Caco-2 (cell line): ENCODE data around the gene CNTD1. TPM values are rescaled to one million over a fixed set of nuclear protein-coding genes. Genes with fewer than 3 reads are reported as not detected.

Experiments used
- BruUV-seq: library from RNA; stranded (reverse); fragments of 400-500 nt; replicated peaks from 2 replicates; lab custom pipeline; 2021; lab: Mats Ljungman, UMichigan
- CTCF ChIA-PET: fragments of 300-600 bp; sonication (Branson Sonifier 250); formaldehyde crosslinking; loops from one replicate; lab custom pipeline; 2022; ENCODE audit warnings: antibody characterized with exemption; lab: Charles Lee
- POLR2A ChIA-PET: fragments of 300-600 bp; sonication (Branson Sonifier 250); formaldehyde crosslinking; loops from one replicate; lab custom pipeline; 2022; ENCODE audit warnings: antibody characterized with exemption; lab: Charles Lee
- DNase-seq, 2 experiments: peaks; one replicate each; pipeline versions ENCODE4 v3.0.0 to v3.0.0-alpha.2; 2020 to 2022
- H3K27me3 ChIP-seq: replicated peaks from 2 replicates; pipeline ENCODE4 v1.6.0; 2011; ENCODE audit warnings: low read length; ENCODE audit not compliant: control insufficient read depth, insufficient read depth
- H3K36me3 ChIP-seq: 2 replicates; pipeline ENCODE4 v1.5.1; 2011; ENCODE audit warnings: low read length; ENCODE audit not compliant: control insufficient read depth, insufficient read depth
- H3K4me1 ChIP-seq: fragments of 250-450 bp; sonication (Bioruptor Pico); 2 replicates; pipeline ENCODE4 v1.5.1; 2020; ENCODE audit warnings: mild to moderate bottlenecking
- H3K4me3 ChIP-seq: 2 replicates; pipeline ENCODE4 v1.5.1; 2011; ENCODE audit warnings: low read depth, mild to moderate bottlenecking, control low read depth, low read length
- H3K9me3 ChIP-seq: fragments of 250-450 bp; sonication (Bioruptor Pico); 2 replicates; pipeline ENCODE4 v1.5.1; 2020; ENCODE audit warnings: mild to moderate bottlenecking, moderate library complexity
- H3K27ac Mint-ChIP-seq: one replicate; pipeline ENCODE4 v1.8.0; 2022; ENCODE audit warnings: mixed read lengths; ENCODE audit not compliant: unreplicated experiment
- H3K27me3 Mint-ChIP-seq: one replicate; pipeline ENCODE4 v1.8.0; 2022; ENCODE audit warnings: mixed read lengths; ENCODE audit not compliant: insufficient read depth, unreplicated experiment
- H3K36me3 Mint-ChIP-seq: one replicate; pipeline ENCODE4 v1.8.0; 2022; ENCODE audit warnings: mild to moderate bottlenecking, mixed read lengths; ENCODE audit not compliant: insufficient read depth, unreplicated experiment
- H3K4me1 Mint-ChIP-seq: one replicate; pipeline ENCODE4 v1.8.0; 2022; ENCODE audit warnings: low read depth, mixed read lengths; ENCODE audit not compliant: unreplicated experiment
- H3K4me3 Mint-ChIP-seq: one replicate; pipeline ENCODE4 v1.8.0; 2022; ENCODE audit warnings: mild to moderate bottlenecking, moderate library complexity, mixed read lengths; ENCODE audit not compliant: unreplicated experiment
- H3K9me3 Mint-ChIP-seq: one replicate; pipeline ENCODE4 v1.8.0; 2022; ENCODE audit warnings: mixed read lengths; ENCODE audit not compliant: unreplicated experiment
- intact Hi-C: fragments of 100-400 bp; cut with micrococcal nuclease; formaldehyde crosslinking; loops from one replicate; pipeline ENCODE4 v1.10.0; 2022; ENCODE audit not compliant: unreplicated experiment
- total RNA-seq: library from RNA; stranded (reverse); gene quantifications from 2 replicates; pipeline ENCODE4 v1.2.3, GENCODE V29; 2022
- TF ChIP-seq, protein P1 (sequence below), 2 experiments: fragments of 200-600 bp in 1 of 2; IDR thresholded peaks; 1 replicate in 1 of 2; 2 replicates in 1 of 2; pipeline versions ENCODE4 v1.5.1 to v1.8.0; 2011 to 2022; ENCODE audit warnings: antibody characterized with exemption in 1 of 2, control low read depth in 1 of 2, inconsistent platforms in 1 of 2, low read depth in 1 of 2, low read length in 1 of 2, mild to moderate bottlenecking in 1 of 2, moderate library complexity in 1 of 2; ENCODE audit not compliant: insufficient read depth in 1 of 2, severe bottlenecking in 1 of 2, unreplicated experiment in 1 of 2

Gene CNTD1
- total RNA-seq, 1 experiment from 2014 or later, result 1.7 TPM

DNA sequence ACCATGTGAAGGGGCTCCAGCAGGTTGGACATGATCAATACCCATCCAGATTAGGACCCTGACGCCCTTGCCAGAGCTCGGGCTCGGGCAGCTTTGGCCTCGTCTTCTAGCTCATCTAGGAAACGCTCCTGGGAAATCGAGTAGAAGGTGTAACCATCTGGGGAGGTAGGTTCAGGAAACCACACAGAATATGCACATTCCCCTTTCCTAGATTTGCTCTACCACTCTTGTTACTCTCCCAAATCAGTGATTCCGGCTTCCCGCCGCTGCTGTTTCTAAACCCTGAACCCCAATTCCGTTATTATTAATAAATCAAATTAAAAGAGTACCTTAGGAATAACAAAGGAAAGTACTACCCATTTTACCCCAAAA lies 664 bp upstream of the CNTD1 start:
- Histone ChIP-seq H3K36me3 (0 out of 2 replicates have a peak, but pooled peaks cover 1% of the 10 kb centered on the region), H3K4me3 (peak overlapping the region; percentile 72), H3K9me3 (no peaks in the 10 kb centered on the region), H3K27me3 (no peaks in the 10 kb centered on the region), H3K4me1 (peaks cover 17% of the 10 kb centered on the region)
- H3K27ac Mint-ChIP-seq, result peak overlapping the region; percentile 71
- TF ChIP-seq, protein P1, sequence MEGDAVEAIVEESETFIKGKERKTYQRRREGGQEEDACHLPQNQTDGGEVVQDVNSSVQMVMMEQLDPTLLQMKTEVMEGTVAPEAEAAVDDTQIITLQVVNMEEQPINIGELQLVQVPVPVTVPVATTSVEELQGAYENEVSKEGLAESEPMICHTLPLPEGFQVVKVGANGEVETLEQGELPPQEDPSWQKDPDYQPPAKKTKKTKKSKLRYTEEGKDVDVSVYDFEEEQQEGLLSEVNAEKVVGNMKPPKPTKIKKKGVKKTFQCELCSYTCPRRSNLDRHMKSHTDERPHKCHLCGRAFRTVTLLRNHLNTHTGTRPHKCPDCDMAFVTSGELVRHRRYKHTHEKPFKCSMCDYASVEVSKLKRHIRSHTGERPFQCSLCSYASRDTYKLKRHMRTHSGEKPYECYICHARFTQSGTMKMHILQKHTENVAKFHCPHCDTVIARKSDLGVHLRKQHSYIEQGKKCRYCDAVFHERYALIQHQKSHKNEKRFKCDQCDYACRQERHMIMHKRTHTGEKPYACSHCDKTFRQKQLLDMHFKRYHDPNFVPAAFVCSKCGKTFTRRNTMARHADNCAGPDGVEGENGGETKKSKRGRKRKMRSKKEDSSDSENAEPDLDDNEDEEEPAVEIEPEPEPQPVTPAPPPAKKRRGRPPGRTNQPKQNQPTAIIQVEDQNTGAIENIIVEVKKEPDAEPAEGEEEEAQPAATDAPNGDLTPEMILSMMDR (IDR thresholded peaks at IDR 0.05; ENCODE audit: insufficient read depth in 1 of 2, low read depth in 1 of 2, low read length in 1 of 2, severe bottlenecking in 1 of 2, unreplicated experiment in 1 of 2), result no peak
- peaks cover 6% of the 10 kb centered on the region for H3K36me3 Mint-ChIP-seq
- no peak for DNase-seq
- peaks cover 8% of the 10 kb centered on the region for H3K4me1 Mint-ChIP-seq
- BruUV-seq, result TSS peak; percentile 90
- peak overlapping the region; percentile 77 for H3K4me3 Mint-ChIP-seq
- ChIA-PET POLR2A (interaction anchor here (0.5 to 2.0 kb wide), 6 partner anchors 25 to 514 kb away, joined by 3 to 12 read pairs (median 7); partner anchors contain the start of genes BECN1, RPL27 and VPS25), CTCF (interaction anchor here (0.7 to 1.9 kb wide), 5 partner anchors 22 to 220 kb away, joined by 3 to 11 read pairs (median 4); partner anchors contain the start of genes BECN1 and PSMC3IP)
- intact Hi-C loops, result no loop called here
- H3K9me3 Mint-ChIP-seq, result no peaks in the 10 kb centered on the region
- no peaks in the 10 kb centered on the region for H3K27me3 Mint-ChIP-seq

DNA sequence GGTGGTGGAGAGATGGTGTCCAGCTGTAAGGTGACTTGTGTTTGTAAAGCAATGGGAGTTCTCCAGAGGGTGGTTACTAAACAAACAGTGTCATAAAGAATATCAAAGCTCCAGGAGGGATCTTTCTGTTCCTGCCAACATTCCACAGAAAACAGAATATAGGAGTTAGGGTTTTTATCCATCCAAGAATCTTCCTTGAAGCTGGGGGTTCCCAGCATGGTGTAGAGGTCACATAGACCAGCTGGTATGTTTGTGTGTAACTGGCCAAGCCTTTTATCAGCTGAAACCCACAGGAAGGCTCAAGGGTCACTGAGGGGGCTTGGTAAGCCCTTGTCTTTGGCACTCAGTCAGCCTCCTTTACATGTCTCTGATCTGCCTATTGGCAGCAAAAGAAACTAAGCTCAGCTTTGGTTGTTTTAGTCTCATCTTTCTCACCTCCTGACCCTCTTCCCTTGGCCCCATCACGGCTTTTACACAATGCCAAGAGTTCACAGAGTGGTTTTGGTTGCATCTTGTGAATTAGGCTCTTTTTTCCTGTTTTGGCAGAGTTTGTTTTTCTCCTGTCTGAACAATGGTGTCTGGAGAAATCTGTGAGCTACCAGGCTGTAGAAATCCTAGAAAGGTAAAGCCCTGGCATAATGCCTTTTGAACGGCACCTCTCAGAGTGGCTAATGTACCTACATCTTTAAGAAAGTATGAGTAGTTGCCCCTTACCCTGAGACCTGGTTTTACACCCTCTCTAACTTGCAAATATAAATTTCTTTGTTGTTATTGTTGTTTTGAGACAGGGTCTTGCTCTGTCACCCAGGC lies 4.6 kb downstream of the CNTD1 start:
- Mint-ChIP-seq H3K4me1 (peaks cover 14% of the 10 kb centered on the region), H3K9me3 (no peaks in the 10 kb centered on the region), H3K36me3 (peaks cover 19% of the 10 kb centered on the region), H3K27me3 (no peaks in the 10 kb centered on the region), H3K4me3 (no peak overlapping the region), H3K27ac (no peak overlapping the region)
- CTCF ChIA-PET, result interaction anchor here (1.2 to 1.5 kb wide), 2 partner anchors 21 to 40 kb away, joined by 5 to 6 read pairs; partner anchors contain the start of gene BECN1
- Histone ChIP-seq H3K9me3 (no peaks in the 10 kb centered on the region), H3K36me3 (no peaks in the 10 kb centered on the region), H3K4me1 (peaks cover 24% of the 10 kb centered on the region), H3K4me3 (no peak overlapping the region), H3K27me3 (no peaks in the 10 kb centered on the region)
- TF ChIP-seq, protein P1 (IDR thresholded peaks at IDR 0.05; ENCODE audit: insufficient read depth in 1 of 2, low read depth in 1 of 2, low read length in 1 of 2, severe bottlenecking in 1 of 2, unreplicated experiment in 1 of 2), result no peak
- BruUV-seq, result no TSS peak
- POLR2A ChIA-PET, result interaction anchor here (0.6 to 1.0 kb wide), 2 partner anchors 21 to 239 kb away, joined by 3 to 6 read pairs; partner anchors contain the start of gene BECN1
- DNase-seq, result no peak
- intact Hi-C loops, result no loop called here

DNA sequence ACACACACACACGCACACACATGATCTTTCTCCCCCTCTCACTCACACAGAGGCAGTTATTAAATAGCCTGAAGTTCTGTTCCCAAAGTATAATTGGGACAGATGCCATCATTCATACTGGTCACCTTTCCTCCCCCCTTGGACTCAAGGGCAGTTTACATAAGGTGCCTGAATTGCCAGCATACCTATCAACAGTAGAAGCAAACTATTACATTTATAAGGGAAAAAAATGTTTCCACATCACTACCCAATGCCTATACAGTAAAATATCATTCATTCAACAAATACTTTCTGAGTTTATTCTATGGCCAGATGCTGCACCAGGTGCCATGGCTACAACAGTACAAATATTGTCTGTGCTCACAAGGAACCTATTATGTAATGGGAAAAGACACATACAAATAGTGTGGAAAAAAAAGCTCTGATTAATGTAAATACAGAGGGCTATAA lies 6.3 kb downstream of the CNTD1 start:
- Mint-ChIP-seq H3K9me3 (no peaks in the 10 kb centered on the region), H3K4me1 (peaks cover 6% of the 10 kb centered on the region), H3K4me3 (no peak overlapping the region), H3K36me3 (peaks cover 13% of the 10 kb centered on the region), H3K27ac (no peak overlapping the region), H3K27me3 (no peaks in the 10 kb centered on the region)
- intact Hi-C loops, result no loop called here
- H3K4me1 ChIP-seq, result peaks cover 24% of the 10 kb centered on the region
- ChIA-PET CTCF (interaction anchor here (1.6 kb wide), 1 partner anchor 19 kb away, joined by 4 read pairs; the partner anchor contains the start of gene BECN1), POLR2A (no interaction called here)
- no peaks in the 10 kb centered on the region for H3K9me3 ChIP-seq
- no peaks in the 10 kb centered on the region for H3K36me3 ChIP-seq
- peak in 1 of 2 experiments; percentile 47 for DNase-seq
- H3K4me3 ChIP-seq, result no peak overlapping the region
- no TSS peak for BruUV-seq
- no peaks in the 10 kb centered on the region for H3K27me3 ChIP-seq
- TF ChIP-seq, protein P1 (IDR thresholded peaks at IDR 0.05; ENCODE audit: insufficient read depth in 1 of 2, low read depth in 1 of 2, low read length in 1 of 2, severe bottlenecking in 1 of 2, unreplicated experiment in 1 of 2), result no peak
